Measurements from ENCODE around the gene HTATIP2. TPM values are rescaled to one million over a fixed set of nuclear protein-coding genes. Genes with fewer than 3 reads are reported as not detected.

Gene HTATIP2
- polyA plus RNA-seq, 2 of the 4 experiments (the other 2 are of a cell fraction): 234 to 308 TPM

DNA sequence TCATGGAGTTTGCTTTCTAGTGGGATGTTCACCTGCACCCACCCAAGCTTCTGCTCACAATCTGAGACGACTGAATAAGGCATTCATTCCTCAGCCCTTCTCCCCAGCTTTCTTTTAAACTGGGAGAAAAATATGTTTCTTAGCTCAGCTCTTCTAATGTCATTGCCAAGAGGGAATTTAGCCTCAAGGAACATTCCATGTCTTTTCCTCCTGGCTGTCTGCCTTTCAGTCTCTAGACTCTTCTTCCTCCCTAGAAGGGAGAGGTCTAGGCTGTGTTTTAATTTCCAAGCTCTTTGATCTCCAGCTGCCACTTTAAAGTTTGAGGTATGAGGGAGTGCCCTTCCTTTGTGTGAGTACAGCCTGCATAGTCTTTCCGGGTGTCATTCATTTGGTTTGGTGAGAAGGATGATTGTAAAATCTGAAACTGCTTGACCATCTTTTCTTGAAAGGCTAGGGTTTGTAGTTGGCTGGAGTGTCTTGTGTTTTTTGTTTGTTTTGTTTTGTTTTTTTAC, 11.7 kb upstream of the HTATIP2 start:
- H3K9me3 ChIP-seq: no peaks in the 10 kb centered on the region
- H3K27ac ChIP-seq: no peak overlapping the region
- H3K4me2 ChIP-seq: no peak overlapping the region
- ATAC-seq (no peak), DNase-seq (ENCODE audit: low read depth in 1 of 2, low spot score in 1 of 2) (no peak), FAIRE-seq (no peak)
- WGBS (ENCODE audit: missing lambda C conversion rate): 31% methylated on average over 2 of the region's 2 CpGs
- H3K4me3 ChIP-seq: no peak overlapping the region
- ChIA-PET POLR2A (no interaction called here), CTCF (interaction anchor here (1.2 to 7.3 kb wide), 6 partner anchors 9 to 450 kb away, joined by 3 to 123 read pairs (median 6); partner anchors contain the start of gene HTATIP2)
- peaks cover 13% of the 10 kb centered on the region for H3K4me1 ChIP-seq
- TF ChIP-seq, protein P1, sequence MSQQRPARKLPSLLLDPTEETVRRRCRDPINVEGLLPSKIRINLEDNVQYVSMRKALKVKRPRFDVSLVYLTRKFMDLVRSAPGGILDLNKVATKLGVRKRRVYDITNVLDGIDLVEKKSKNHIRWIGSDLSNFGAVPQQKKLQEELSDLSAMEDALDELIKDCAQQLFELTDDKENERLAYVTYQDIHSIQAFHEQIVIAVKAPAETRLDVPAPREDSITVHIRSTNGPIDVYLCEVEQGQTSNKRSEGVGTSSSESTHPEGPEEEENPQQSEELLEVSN (IDR thresholded peaks at IDR 0.05; ENCODE audit: borderline replicate concordance, low read depth): no peak
- TF ChIP-seq KDM5A (IDR thresholded peaks at IDR 0.05) (no peak), HEYL (CRISPR knock-in tag; IDR thresholded peaks at IDR 0.05) (no peak), HES2 (IDR thresholded peaks at IDR 0.05) (no peak), HOXB5 (CRISPR knock-in tag; IDR thresholded peaks at IDR 0.05) (no peak), BHLHE40 (IDR thresholded peaks at IDR 0.05; ENCODE audit: low read depth, low read length) (no peak), FOSL2 (IDR thresholded peaks at IDR 0.05) (no peak), FOSL2 (CRISPR knock-in tag; IDR thresholded peaks at IDR 0.05) (no peak), CBX8 (IDR thresholded peaks at IDR 0.05) (no peak), TP53 (CRISPR knock-in tag; IDR thresholded peaks at IDR 0.05) (no peak), BCL3 (IDR thresholded peaks at IDR 0.05) (no peak), RARB (CRISPR knock-in tag; IDR thresholded peaks at IDR 0.05) (no peak), MYC (IDR thresholded peaks at IDR 0.05; ENCODE audit: borderline replicate concordance, low read length) (no peak), FOSB (CRISPR knock-in tag; IDR thresholded peaks at IDR 0.05) (no peak), EHMT2 (IDR thresholded peaks at IDR 0.05; ENCODE audit: low read depth) (no peak), KDM1A (IDR thresholded peaks at IDR 0.05; ENCODE audit: low read depth) (no peak)
- TF ChIP-seq, protein P2, sequence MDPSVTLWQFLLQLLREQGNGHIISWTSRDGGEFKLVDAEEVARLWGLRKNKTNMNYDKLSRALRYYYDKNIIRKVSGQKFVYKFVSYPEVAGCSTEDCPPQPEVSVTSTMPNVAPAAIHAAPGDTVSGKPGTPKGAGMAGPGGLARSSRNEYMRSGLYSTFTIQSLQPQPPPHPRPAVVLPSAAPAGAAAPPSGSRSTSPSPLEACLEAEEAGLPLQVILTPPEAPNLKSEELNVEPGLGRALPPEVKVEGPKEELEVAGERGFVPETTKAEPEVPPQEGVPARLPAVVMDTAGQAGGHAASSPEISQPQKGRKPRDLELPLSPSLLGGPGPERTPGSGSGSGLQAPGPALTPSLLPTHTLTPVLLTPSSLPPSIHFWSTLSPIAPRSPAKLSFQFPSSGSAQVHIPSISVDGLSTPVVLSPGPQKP (IDR thresholded peaks at IDR 0.05; ENCODE audit: low read depth, low read length): no peak

DNA sequence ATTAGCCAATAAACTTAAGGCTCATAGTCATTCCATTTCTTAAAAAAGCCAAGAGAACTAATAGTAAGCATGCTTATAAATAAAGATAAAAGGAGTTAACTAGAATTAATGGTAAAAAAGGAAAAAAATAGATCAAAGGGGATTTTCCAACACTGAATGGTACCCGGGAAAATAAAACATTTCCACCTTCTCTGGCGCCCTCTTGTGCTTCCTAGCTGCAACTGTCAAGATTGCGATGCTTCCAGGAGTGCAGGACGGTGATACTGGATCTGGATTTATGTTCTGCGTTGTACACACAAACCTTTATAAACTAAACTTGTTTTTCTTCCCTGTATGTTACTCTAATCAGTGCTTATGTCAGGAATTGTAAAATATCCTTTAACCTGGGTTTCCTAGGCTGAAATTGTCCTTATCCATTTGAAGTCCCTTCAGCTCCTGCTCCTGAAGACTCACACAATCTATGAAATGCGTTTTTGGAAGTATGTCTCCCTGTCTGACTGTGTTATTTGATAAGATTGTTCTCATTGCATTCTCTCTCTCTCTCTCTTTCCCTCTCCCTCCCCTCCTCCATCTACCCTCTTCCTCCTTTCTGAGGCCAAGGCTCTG, 9.6 kb upstream of the HTATIP2 start:
- ChIA-PET POLR2A (no interaction called here), CTCF (interaction anchor here (0.8 to 7.3 kb wide), 34 partner anchors 9 to 1283 kb away, joined by 3 to 123 read pairs (median 4); partner anchors contain the start of gene HTATIP2)
- FAIRE-seq: no peak
- 11% methylated on average over 6 of the region's 6 CpGs for WGBS (ENCODE audit: missing lambda C conversion rate)
- TF ChIP-seq, protein P3, sequence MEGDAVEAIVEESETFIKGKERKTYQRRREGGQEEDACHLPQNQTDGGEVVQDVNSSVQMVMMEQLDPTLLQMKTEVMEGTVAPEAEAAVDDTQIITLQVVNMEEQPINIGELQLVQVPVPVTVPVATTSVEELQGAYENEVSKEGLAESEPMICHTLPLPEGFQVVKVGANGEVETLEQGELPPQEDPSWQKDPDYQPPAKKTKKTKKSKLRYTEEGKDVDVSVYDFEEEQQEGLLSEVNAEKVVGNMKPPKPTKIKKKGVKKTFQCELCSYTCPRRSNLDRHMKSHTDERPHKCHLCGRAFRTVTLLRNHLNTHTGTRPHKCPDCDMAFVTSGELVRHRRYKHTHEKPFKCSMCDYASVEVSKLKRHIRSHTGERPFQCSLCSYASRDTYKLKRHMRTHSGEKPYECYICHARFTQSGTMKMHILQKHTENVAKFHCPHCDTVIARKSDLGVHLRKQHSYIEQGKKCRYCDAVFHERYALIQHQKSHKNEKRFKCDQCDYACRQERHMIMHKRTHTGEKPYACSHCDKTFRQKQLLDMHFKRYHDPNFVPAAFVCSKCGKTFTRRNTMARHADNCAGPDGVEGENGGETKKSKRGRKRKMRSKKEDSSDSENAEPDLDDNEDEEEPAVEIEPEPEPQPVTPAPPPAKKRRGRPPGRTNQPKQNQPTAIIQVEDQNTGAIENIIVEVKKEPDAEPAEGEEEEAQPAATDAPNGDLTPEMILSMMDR (IDR thresholded peaks at IDR 0.05): peak; percentile 86
- TF ChIP-seq CBX2 (IDR thresholded peaks at IDR 0.05; ENCODE audit: borderline replicate concordance, low read depth) (no peak), SMC3 (IDR thresholded peaks at IDR 0.05) (peak; percentile 69), RAD21 (conservative IDR thresholded peaks at IDR 0.05 in 1 of 2, IDR thresholded peaks at IDR 0.05 in 1 of 2) (peak; percentile 71 to 73), CHD4 (IDR thresholded peaks at IDR 0.05; ENCODE audit: borderline replicate concordance) (no peak), MAZ (IDR thresholded peaks at IDR 0.05; ENCODE audit: borderline replicate concordance, low read depth, low read length) (no peak)
- Histone ChIP-seq H3K9me3 (no peaks in the 10 kb centered on the region), H3K4me2 (peak overlapping the region; percentile 26; the same call in 2 of the 3 replicates), H3K4me1 (peaks cover 13% of the 10 kb centered on the region), H3K27ac (no peak overlapping the region), H3K4me3 (no peak overlapping the region)
- peak; percentile 44 to 51 for DNase-seq (ENCODE audit: low read depth in 1 of 2, low spot score in 1 of 2)
- peak; percentile 68 to 82; a peak in 3 of 6 replicates for ATAC-seq

All from A549 (cell line).